ENCODE measurements around the gene NNT. TPM values are rescaled to one million over a fixed set of nuclear protein-coding genes. Genes with fewer than 3 reads are reported as not detected.

NNT gene
- total and polyA plus RNA-seq, 2 of the 8 experiments (the other 6 are each of a cell fraction or from before 2014, with no cell fraction given): 11.0 to 22.2 TPM

- no peak overlapping the region for H3K27ac ChIP-seq (ENCODE audit: low read depth, low read length)
- no peak overlapping the region for H2BK20ac ChIP-seq (ENCODE audit: low read length)
- H3K4me3 ChIP-seq (ENCODE audit: extremely low read depth in 1 of 4, insufficient read depth in 2 of 4, low read depth in 3 of 4, low read length in 4 of 4): no peak overlapping the region
- no peak overlapping the region for H4K91ac ChIP-seq (replicated peaks; ENCODE audit: insufficient read length, low read length)
- no peak overlapping the region for H2AK5ac ChIP-seq (ENCODE audit: low read depth, low read length)
- H2BK15ac ChIP-seq (ENCODE audit: low read length): no peak overlapping the region
- CTCF ChIA-PET (ENCODE audit: partially characterized antibody): no interaction called here
- no peaks in the 10 kb centered on the region; a peak in 1 of 8 replicates for H3K36me3 ChIP-seq (ENCODE audit: control insufficient read depth in 2 of 4, insufficient read depth in 4 of 4, low read length in 3 of 4)
- H4K20me1 ChIP-seq (replicated peaks in 1 of 2; ENCODE audit: control insufficient read depth in 1 of 2, insufficient read depth in 2 of 2, low read length in 2 of 2): no peaks in the 10 kb centered on the region
- H3K14ac ChIP-seq (ENCODE audit: insufficient read length): no peak overlapping the region
- no peak overlapping the region for H3K4ac ChIP-seq (replicated peaks; ENCODE audit: insufficient read length, low read depth, low read length)
- H3K4me2 ChIP-seq (ENCODE audit: insufficient read depth in 1 of 2, low read depth in 2 of 2, low read length in 2 of 2): no peak overlapping the region; a peak in 1 of 4 replicates
- H3K79me2 ChIP-seq (ENCODE audit: control insufficient read depth in 1 of 2, insufficient read depth in 2 of 2, low read length in 2 of 2): no peaks in the 10 kb centered on the region
- H3K79me1 ChIP-seq (ENCODE audit: low read depth, low read length): no peaks in the 10 kb centered on the region
- no peak overlapping the region for H4K8ac ChIP-seq (ENCODE audit: extremely low read depth, insufficient read depth, low read length)
- POLR2A ChIA-PET (ENCODE audit: partially characterized antibody): interaction anchor here (0.6 to 2.7 kb wide), 2 partner anchors 14 to 50 kb away, joined by 3 to 9 read pairs; no protein-coding TSS in a partner anchor
- H3K27me3 ChIP-seq (replicated peaks in 1 of 4; ENCODE audit: control insufficient read depth in 3 of 4, extremely low read depth in 1 of 4, insufficient read depth in 3 of 4, low read length in 3 of 4): peaks cover 0 to 6% (median 0%) of the 10 kb centered on the region in 4 experiments; a peak in 3 of 7 replicates
- H3K9me3 ChIP-seq (ENCODE audit: insufficient read depth in 2 of 2, low read depth in 1 of 2, low read length in 1 of 2): no peaks in the 10 kb centered on the region
- H2BK12ac ChIP-seq (ENCODE audit: low read depth, low read length): no peak overlapping the region
- no peak overlapping the region for H3K18ac ChIP-seq (ENCODE audit: extremely low read depth, low read length)
- no peak overlapping the region for H4K5ac ChIP-seq (ENCODE audit: insufficient read length, low read depth, low read length)
- no peak overlapping the region for H2BK120ac ChIP-seq (replicated peaks; ENCODE audit: low read depth, low read length)
- H2AFZ ChIP-seq (ENCODE audit: low read length): no peak overlapping the region
- no peak overlapping the region for H2BK5ac ChIP-seq (ENCODE audit: low read depth, low read length)
- H3K23me2 ChIP-seq (ENCODE audit: low read depth, low read length): peaks cover 10% of the 10 kb centered on the region
- FAIRE-seq (no peak), DNase-seq (ENCODE audit: low read depth in 1 of 2, low spot score in 2 of 2) (no peak)
- no peak overlapping the region for H3K9ac ChIP-seq (replicated peaks in 1 of 4; ENCODE audit: extremely low read depth in 1 of 4, low read depth in 3 of 4, low read length in 3 of 4)
- H3K4me1 ChIP-seq (replicated peaks in 1 of 4; ENCODE audit: control insufficient read depth in 3 of 4, insufficient read depth in 4 of 4, low read length in 3 of 4): peaks cover 3 to 7% (median 6%) of the 10 kb centered on the region in 4 experiments; a peak in 5 of 7 replicates
- H3K23ac ChIP-seq (ENCODE audit: insufficient read length): no peak overlapping the region
- 96% methylated on average over 4 of the region's 4 CpGs; no CpG with 5 or more reads in 1 of the 2 experiments for WGBS, 2 experiments (ENCODE audit: extremely low coverage in 1 of 2, insufficient coverage in 1 of 2, insufficient read length in 1 of 2, insufficient replicate concordance in 2 of 2, low coverage in 1 of 2, low lambda C conversion rate in 2 of 2, missing lambda C conversion rate in 1 of 2)
- H3K56ac ChIP-seq (replicated peaks; ENCODE audit: insufficient read length, low read depth, low read length): no peak overlapping the region
- no peak for TF ChIP-seq KDM1A (IDR thresholded peaks at IDR 0.05; ENCODE audit: borderline replicate concordance, low read length)
- no peak for TF ChIP-seq NRF1 (IDR thresholded peaks at IDR 0.05; ENCODE audit: low read depth, low read length)
- no peak for TF ChIP-seq FOSL1 (IDR thresholded peaks at IDR 0.05; ENCODE audit: insufficient read depth, low read depth, low read length)
- TF ChIP-seq SRF (IDR thresholded peaks at IDR 0.05; ENCODE audit: low read depth, low read length): no peak
- no peak for TF ChIP-seq TCF12 (IDR thresholded peaks at IDR 0.05; ENCODE audit: low read depth, low read length)
- no peak for TF ChIP-seq HDAC2 (IDR thresholded peaks at IDR 0.05; ENCODE audit: borderline replicate concordance in 1 of 2, low read depth in 2 of 2, low read length in 2 of 2)
- no peak for TF ChIP-seq ZNF274 (IDR thresholded peaks at IDR 0.05; ENCODE audit: borderline replicate concordance, extremely low read depth, low read length)
- no peak for TF ChIP-seq CBX5 (IDR thresholded peaks at IDR 0.05; ENCODE audit: low read depth, low read length)
- no peak for TF ChIP-seq ATF3 (IDR thresholded peaks at IDR 0.05; ENCODE audit: insufficient read depth, low read depth, low read length)
- TF ChIP-seq SP4 (IDR thresholded peaks at IDR 0.05; ENCODE audit: low read length): no peak
- no peak for TF ChIP-seq CHD2 (IDR thresholded peaks at IDR 0.05; ENCODE audit: low read length)
- no peak for TF ChIP-seq POLR2A (IDR thresholded peaks at IDR 0.05; ENCODE audit: control extremely low read depth in 1 of 2, low read depth in 2 of 2, low read length in 2 of 2)
- no peak for TF ChIP-seq RAD21 (IDR thresholded peaks at IDR 0.05 in 1 of 2, conservative IDR thresholded peaks at IDR 0.05 in 1 of 2; ENCODE audit: low read depth in 2 of 2, low read length in 2 of 2)
- no peak for TF ChIP-seq CEBPB (IDR thresholded peaks at IDR 0.05; ENCODE audit: low read depth, low read length)
Observed at GRCh38 chr5:43604699-43605098, 1.7 kb downstream of the NNT start.
